ENCODE measurements around the gene RNASE9. TPM values are rescaled to one million over a fixed set of nuclear protein-coding genes. Genes with fewer than 3 reads are reported as not detected.

RNASE9 gene
- total RNA-seq, 1 donor, result not detected

DNA sequence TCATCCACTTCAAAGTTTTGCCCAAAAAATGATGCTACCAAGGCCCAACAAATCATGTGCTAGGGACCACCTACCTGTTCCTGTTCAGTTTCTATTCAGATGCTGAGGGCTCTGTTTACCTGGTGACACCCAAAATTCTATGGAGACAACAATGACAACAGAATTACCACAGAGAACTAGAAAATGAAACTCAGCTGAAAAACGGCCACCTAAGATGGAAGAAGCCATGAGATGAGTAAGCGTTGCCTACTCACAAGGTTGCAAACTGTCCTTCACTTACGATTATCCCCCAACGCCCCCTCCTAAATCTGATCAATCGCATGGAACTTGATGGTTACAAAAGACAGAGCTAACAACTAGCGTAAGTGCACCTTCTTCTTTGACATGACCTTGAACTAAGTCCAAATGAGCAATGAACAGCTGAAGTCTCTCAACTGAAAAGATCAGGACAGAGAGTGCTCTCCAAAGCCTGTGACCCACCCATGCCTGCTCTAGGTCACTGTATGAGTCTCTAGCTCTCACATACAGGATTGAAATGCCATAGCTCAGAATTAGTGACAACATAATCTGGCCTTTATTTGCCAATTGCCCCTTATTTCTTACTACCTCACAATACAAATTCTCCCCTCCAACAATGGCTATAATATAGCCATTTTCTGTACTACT lies 26.8 kb upstream of the RNASE9 start, which contains the start of gene RNASE11:
Gene RNASE11 (minus strand): TSS at position 513 of the 666 bp plus-strand sequence.
- Histone ChIP-seq H3K27me3 (ENCODE audit: insufficient read depth, low read length) (peaks cover 21% of the 10 kb centered on the region), H3K36me3 (ENCODE audit: insufficient read depth, low read length) (no peaks in the 10 kb centered on the region), H3K4me1 (ENCODE audit: insufficient read depth, low read length) (peaks cover 3% of the 10 kb centered on the region), H4K20me1 (ENCODE audit: insufficient read depth, low read length) (no peaks in the 10 kb centered on the region), H3K4me2 (ENCODE audit: insufficient read depth, low read length) (no peak within 1 kb of the TSS), H3K27ac (ENCODE audit: low read depth, low read length) (no peak within 1 kb of the TSS), H3K4me3 (ENCODE audit: insufficient read depth, low read length) (no peak within 1 kb of the TSS), H2AFZ (ENCODE audit: low read length) (no peak within 1 kb of the TSS), H3K9me3 (ENCODE audit: low read depth, low read length) (no peaks in the 10 kb centered on the region), H3K79me2 (ENCODE audit: insufficient read depth, low read length) (no peaks in the 10 kb centered on the region)
- TF ChIP-seq, protein P1, sequence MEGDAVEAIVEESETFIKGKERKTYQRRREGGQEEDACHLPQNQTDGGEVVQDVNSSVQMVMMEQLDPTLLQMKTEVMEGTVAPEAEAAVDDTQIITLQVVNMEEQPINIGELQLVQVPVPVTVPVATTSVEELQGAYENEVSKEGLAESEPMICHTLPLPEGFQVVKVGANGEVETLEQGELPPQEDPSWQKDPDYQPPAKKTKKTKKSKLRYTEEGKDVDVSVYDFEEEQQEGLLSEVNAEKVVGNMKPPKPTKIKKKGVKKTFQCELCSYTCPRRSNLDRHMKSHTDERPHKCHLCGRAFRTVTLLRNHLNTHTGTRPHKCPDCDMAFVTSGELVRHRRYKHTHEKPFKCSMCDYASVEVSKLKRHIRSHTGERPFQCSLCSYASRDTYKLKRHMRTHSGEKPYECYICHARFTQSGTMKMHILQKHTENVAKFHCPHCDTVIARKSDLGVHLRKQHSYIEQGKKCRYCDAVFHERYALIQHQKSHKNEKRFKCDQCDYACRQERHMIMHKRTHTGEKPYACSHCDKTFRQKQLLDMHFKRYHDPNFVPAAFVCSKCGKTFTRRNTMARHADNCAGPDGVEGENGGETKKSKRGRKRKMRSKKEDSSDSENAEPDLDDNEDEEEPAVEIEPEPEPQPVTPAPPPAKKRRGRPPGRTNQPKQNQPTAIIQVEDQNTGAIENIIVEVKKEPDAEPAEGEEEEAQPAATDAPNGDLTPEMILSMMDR (IDR thresholded peaks at IDR 0.05; ENCODE audit: extremely low read depth, low read depth, low read length), result no peak
- no peak for DNase-seq (ENCODE audit: insufficient read length, low spot score, missing footprints)

DNA sequence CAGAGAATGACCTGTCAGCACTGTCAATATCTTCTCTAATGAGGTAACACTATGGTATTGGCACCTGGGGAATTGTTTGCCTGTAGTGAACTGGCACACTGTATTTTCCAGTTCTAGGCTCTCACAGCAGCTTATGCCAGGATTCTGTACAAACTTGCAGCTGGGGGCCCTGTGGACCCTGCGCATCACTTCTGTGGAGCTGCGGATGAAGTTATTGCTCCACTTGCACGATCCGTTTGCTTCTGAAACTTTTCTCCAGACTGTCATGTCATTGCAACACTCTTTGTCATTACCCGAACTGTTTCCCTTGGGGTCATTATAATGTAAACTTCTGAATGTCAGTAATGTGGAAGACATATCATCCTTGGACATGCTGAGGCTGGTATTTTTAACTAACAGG lies 23.1 kb upstream of the RNASE9 start:
- Histone ChIP-seq H3K4me2 (ENCODE audit: insufficient read depth, low read length) (no peak overlapping the region), H4K20me1 (ENCODE audit: insufficient read depth, low read length) (no peaks in the 10 kb centered on the region), H3K4me1 (ENCODE audit: insufficient read depth, low read length) (no peaks in the 10 kb centered on the region), H2AFZ (ENCODE audit: low read length) (no peak overlapping the region), H3K4me3 (ENCODE audit: insufficient read depth, low read length) (no peak overlapping the region), H3K9me3 (ENCODE audit: low read depth, low read length) (no peaks in the 10 kb centered on the region), H3K27ac (ENCODE audit: low read depth, low read length) (no peak overlapping the region), H3K27me3 (ENCODE audit: insufficient read depth, low read length) (peaks cover 9% of the 10 kb centered on the region), H3K79me2 (ENCODE audit: insufficient read depth, low read length) (no peaks in the 10 kb centered on the region), H3K36me3 (ENCODE audit: insufficient read depth, low read length) (no peaks in the 10 kb centered on the region)
- TF ChIP-seq, protein P1 (IDR thresholded peaks at IDR 0.05; ENCODE audit: extremely low read depth, low read depth, low read length), result no peak
- no peak for DNase-seq (ENCODE audit: insufficient read length, low spot score, missing footprints)

DNA sequence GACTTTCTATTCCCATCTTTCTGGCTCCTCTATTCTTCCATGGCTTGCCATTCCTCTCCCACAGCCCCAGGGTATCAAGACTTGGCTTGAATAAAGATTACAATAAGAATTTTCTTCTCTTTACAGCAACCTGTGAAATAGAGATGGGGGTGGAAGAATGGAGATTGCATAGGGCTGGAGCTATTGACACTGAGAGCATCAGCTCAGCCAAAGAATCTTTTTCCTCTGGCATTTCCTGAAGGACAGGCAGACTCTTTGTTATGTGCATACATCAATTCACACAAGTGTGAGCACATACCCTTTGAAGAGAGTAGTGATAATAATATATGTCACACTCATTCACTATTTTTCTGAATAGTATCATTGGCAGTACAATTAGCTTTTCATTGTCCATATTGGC lies 22.3 kb upstream of the RNASE9 start:
- Histone ChIP-seq H4K20me1 (ENCODE audit: insufficient read depth, low read length) (no peaks in the 10 kb centered on the region), H2AFZ (ENCODE audit: low read length) (no peak overlapping the region), H3K4me3 (ENCODE audit: insufficient read depth, low read length) (no peak overlapping the region), H3K4me1 (ENCODE audit: insufficient read depth, low read length) (no peaks in the 10 kb centered on the region), H3K27ac (ENCODE audit: low read depth, low read length) (no peak overlapping the region), H3K4me2 (ENCODE audit: insufficient read depth, low read length) (no peak overlapping the region), H3K79me2 (ENCODE audit: insufficient read depth, low read length) (no peaks in the 10 kb centered on the region), H3K36me3 (ENCODE audit: insufficient read depth, low read length) (no peaks in the 10 kb centered on the region), H3K9me3 (ENCODE audit: low read depth, low read length) (no peaks in the 10 kb centered on the region), H3K27me3 (ENCODE audit: insufficient read depth, low read length) (peaks cover 9% of the 10 kb centered on the region)
- no peak for DNase-seq (ENCODE audit: insufficient read length, low spot score, missing footprints)
- TF ChIP-seq, protein P1 (IDR thresholded peaks at IDR 0.05; ENCODE audit: extremely low read depth, low read depth, low read length), result no peak

DNA sequence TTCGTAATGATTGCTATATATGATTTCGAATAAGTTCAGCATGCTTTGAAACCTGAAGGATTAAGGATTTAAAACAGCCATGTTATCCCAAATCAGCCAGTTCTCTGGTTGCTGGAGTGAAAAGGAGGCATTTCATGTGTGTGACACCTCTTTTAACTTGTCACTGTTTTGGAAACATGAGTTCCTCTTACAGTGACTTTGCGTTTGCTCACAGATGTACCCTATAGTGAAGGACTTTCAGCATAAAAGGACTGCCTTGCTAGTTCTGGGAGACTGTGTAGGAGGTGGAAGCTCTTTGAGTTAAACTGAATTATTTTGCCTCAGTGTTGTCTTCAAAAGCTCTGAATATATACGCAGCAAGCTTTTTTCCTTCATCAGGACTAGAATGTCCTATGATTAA lies 19.4 kb upstream of the RNASE9 start:
- H2AFZ ChIP-seq (ENCODE audit: low read length), result no peak overlapping the region
- H3K27me3 ChIP-seq (ENCODE audit: insufficient read depth, low read length), result peaks cover 5% of the 10 kb centered on the region
- no peaks in the 10 kb centered on the region for H4K20me1 ChIP-seq (ENCODE audit: insufficient read depth, low read length)
- no peaks in the 10 kb centered on the region for H3K9me3 ChIP-seq (ENCODE audit: low read depth, low read length)
- no peaks in the 10 kb centered on the region for H3K4me1 ChIP-seq (ENCODE audit: insufficient read depth, low read length)
- DNase-seq (ENCODE audit: insufficient read length, low spot score, missing footprints), result no peak
- no peaks in the 10 kb centered on the region for H3K36me3 ChIP-seq (ENCODE audit: insufficient read depth, low read length)
- TF ChIP-seq, protein P1 (IDR thresholded peaks at IDR 0.05; ENCODE audit: extremely low read depth, low read depth, low read length), result no peak
- no peak overlapping the region for H3K4me2 ChIP-seq (ENCODE audit: insufficient read depth, low read length)
- no peaks in the 10 kb centered on the region for H3K79me2 ChIP-seq (ENCODE audit: insufficient read depth, low read length)
- H3K27ac ChIP-seq (ENCODE audit: low read depth, low read length), result no peak overlapping the region
- no peak overlapping the region for H3K4me3 ChIP-seq (ENCODE audit: insufficient read depth, low read length)

Measured in osteoblast (primary cell).